IgD-negative memory B cell (primary cell): ENCODE results near the gene GNG2. TPM values are rescaled to one million over a fixed set of nuclear protein-coding genes. Genes with fewer than 3 reads are reported as not detected.

Experiments
- H3K27ac Mint-ChIP-seq, 3 donors: one replicate each; pipeline ENCODE4 v1.8.0; 2020 to 2022; ENCODE audit warnings: mild to moderate bottlenecking in 3 of 3, mixed read lengths in 3 of 3, moderate library complexity in 1 of 3
- H3K27me3 Mint-ChIP-seq: one replicate; pipeline ENCODE4 v1.8.0; 2021; ENCODE audit warnings: mixed read lengths
- H3K36me3 Mint-ChIP-seq: one replicate; pipeline ENCODE4 v1.8.0; 2020; ENCODE audit warnings: mild to moderate bottlenecking, mixed read lengths
- H3K4me1 Mint-ChIP-seq, 3 donors: one replicate each; pipeline ENCODE4 v1.8.0; 2020 to 2022; ENCODE audit warnings: mixed read lengths in 3 of 3, mild to moderate bottlenecking in 1 of 3
- H3K4me3 Mint-ChIP-seq, 4 donors: one replicate each; pipeline ENCODE4 v1.8.0; 2020 to 2022; ENCODE audit warnings: mild to moderate bottlenecking in 4 of 4, mixed read lengths in 4 of 4, moderate library complexity in 3 of 4
- H3K9me3 Mint-ChIP-seq, 3 donors: one replicate each; pipeline ENCODE4 v1.8.0; 2020 to 2021; ENCODE audit warnings: mixed read lengths in 3 of 3, mild to moderate bottlenecking in 1 of 3
- polyA plus RNA-seq: library from polyadenylated mRNA; unstranded; fragments of 300-500 nt; fragmentation: Illumina TruSeq; gene quantifications from one replicate; pipeline ENCODE4 v1.2.3, GENCODE V29; 2021

Gene GNG2
- polyA plus RNA-seq, 1 donor from 2014 or later, result 68.8 TPM

GRCh38 chr14:52013984-52014600, 153.7 kb downstream of the GNG2 start:
- Mint-ChIP-seq H3K27me3 (peaks cover 2% of the 10 kb centered on the region), H3K4me1 (peaks cover 0 to 2% (median 0%) of the 10 kb centered on the region in 3 donors), H3K27ac (peak overlapping the region in 1 of 3 donors; percentile 71), H3K36me3 (peaks cover 4% of the 10 kb centered on the region), H3K4me3 (no peak overlapping the region), H3K9me3 (no peaks in the 10 kb centered on the region)

GRCh38 chr14:52014601-52015267, 154.3 kb downstream of the GNG2 start:
- Mint-ChIP-seq H3K4me1 (peaks cover 0 to 2% (median 0%) of the 10 kb centered on the region in 3 donors), H3K27ac (no peak overlapping the region), H3K36me3 (peaks cover 2% of the 10 kb centered on the region), H3K27me3 (peaks cover 2% of the 10 kb centered on the region), H3K9me3 (no peaks in the 10 kb centered on the region), H3K4me3 (no peak overlapping the region)

GRCh38 chr14:52015411-52016030, 155.1 kb downstream of the GNG2 start:
- no peak overlapping the region for H3K27ac Mint-ChIP-seq
- H3K36me3 Mint-ChIP-seq, result peaks cover 1% of the 10 kb centered on the region
- H3K4me1 Mint-ChIP-seq, result peaks cover 0 to 2% (median 0%) of the 10 kb centered on the region in 3 donors
- H3K9me3 Mint-ChIP-seq, result no peaks in the 10 kb centered on the region
- H3K4me3 Mint-ChIP-seq, result no peak overlapping the region
- peaks cover 2% of the 10 kb centered on the region for H3K27me3 Mint-ChIP-seq

GRCh38 chr14:52018252-52018651, 157.8 kb downstream of the GNG2 start:
- Mint-ChIP-seq H3K27me3 (peaks cover 4% of the 10 kb centered on the region), H3K36me3 (no peaks in the 10 kb centered on the region), H3K27ac (no peak overlapping the region), H3K4me1 (peaks cover 0 to 4% (median 0%) of the 10 kb centered on the region in 3 donors), H3K4me3 (no peak overlapping the region), H3K9me3 (no peaks in the 10 kb centered on the region)

GRCh38 chr14:52018970-52019369, 158.6 kb downstream of the GNG2 start:
- Mint-ChIP-seq H3K4me3 (no peak overlapping the region), H3K27ac (no peak overlapping the region), H3K4me1 (peaks cover 0 to 4% (median 0%) of the 10 kb centered on the region in 3 donors), H3K9me3 (no peaks in the 10 kb centered on the region), H3K36me3 (no peaks in the 10 kb centered on the region), H3K27me3 (peaks cover 4% of the 10 kb centered on the region)

Other genes with a start within 250 kb of the GNG2 start
- gene FRMD6, start 208.7 kb upstream of the GNG2 start, polyA plus RNA-seq, result not detected
- 191 TPM for gene RTRAF, start 128.9 kb downstream of the GNG2 start, polyA plus RNA-seq
- 0.73 TPM for gene NID2, start 208.4 kb downstream of the GNG2 start, polyA plus RNA-seq